Measurements from ENCODE around the gene EPB41L3.
A peak's percentile ranks its signal among the peaks of the same experiment; 100 is the strongest.

EPB41L3 gene

GRCh38 chr18:5554629-5555028 lies 10.8 kb upstream of the EPB41L3 start:
- Histone ChIP-seq H3K36me3 (replicated peaks in 1 of 2; ENCODE audit: control insufficient read depth in 2 of 2, insufficient read depth in 2 of 2, low read length in 2 of 2) (no peaks in the 10 kb centered on the region), H2AFZ (ENCODE audit: low read length) (no peak overlapping the region), H3K18ac (ENCODE audit: low read length) (no peak overlapping the region), H2BK15ac (ENCODE audit: low read length) (no peak overlapping the region), H2BK12ac (ENCODE audit: low read length) (no peak overlapping the region), H2BK5ac (ENCODE audit: low read length) (no peak overlapping the region), H3K23ac (ENCODE audit: low read depth, low read length, poor library complexity) (no peak overlapping the region), H3K27me3 (ENCODE audit: control insufficient read depth in 3 of 3, insufficient read depth in 3 of 3, low read depth in 1 of 3, low read length in 3 of 3) (peaks cover 0 to 4% (median 0%) of the 10 kb centered on the region in 3 experiments), H4K91ac (ENCODE audit: low read depth, low read length, poor library complexity) (no peak overlapping the region), H3K4me3 (ENCODE audit: low read length in 2 of 2) (no peak overlapping the region), H3K27ac (replicated peaks; ENCODE audit: low read length) (no peak overlapping the region), H2BK120ac (ENCODE audit: low read depth, low read length) (no peak overlapping the region), H4K8ac (ENCODE audit: low read depth, low read length) (no peak overlapping the region), H3K14ac (ENCODE audit: low read length) (no peak overlapping the region), H3K4ac (ENCODE audit: low read length) (no peak overlapping the region), H3K4me1 (ENCODE audit: control insufficient read depth in 2 of 2, insufficient read depth in 1 of 2, low read depth in 1 of 2, low read length in 2 of 2) (peaks cover 0 to 16% of the 10 kb centered on the region in 2 donors), H3K9me3 (replicated peaks in 1 of 2; ENCODE audit: control insufficient read depth in 2 of 2, insufficient read depth in 1 of 2, low read depth in 1 of 2, low read length in 2 of 2) (no peaks in the 10 kb centered on the region), H3K4me2 (ENCODE audit: insufficient read depth, low read length, poor library complexity, severe bottlenecking) (no peak overlapping the region), H3K79me1 (ENCODE audit: low read depth, low read length) (no peaks in the 10 kb centered on the region), H2AK5ac (ENCODE audit: low read depth, low read length) (no peak overlapping the region), H3K9ac (ENCODE audit: low read depth, low read length, poor library complexity) (no peak overlapping the region)
- no peak for DNase-seq (ENCODE audit: low spot score)
- WGBS, 2 donors (ENCODE audit: extremely low coverage in 2 of 2, insufficient read length in 2 of 2, insufficient replicate concordance in 1 of 2), result no CpG with 5 or more reads among the region's 4 CpGs

- Histone ChIP-seq H3K14ac (ENCODE audit: low read length) (no peak overlapping the region), H3K4me1 (ENCODE audit: control insufficient read depth in 2 of 2, insufficient read depth in 1 of 2, low read depth in 1 of 2, low read length in 2 of 2) (no peaks in the 10 kb centered on the region), H3K4me2 (ENCODE audit: insufficient read depth, low read length, poor library complexity, severe bottlenecking) (no peak overlapping the region), H2AK5ac (ENCODE audit: low read depth, low read length) (no peak overlapping the region), H3K23ac (ENCODE audit: low read depth, low read length, poor library complexity) (no peak overlapping the region), H2BK120ac (ENCODE audit: low read depth, low read length) (no peak overlapping the region), H4K91ac (ENCODE audit: low read depth, low read length, poor library complexity) (no peak overlapping the region), H3K4ac (ENCODE audit: low read length) (no peak overlapping the region), H3K4me3 (ENCODE audit: low read length in 2 of 2) (no peak overlapping the region), H3K18ac (ENCODE audit: low read length) (no peak overlapping the region), H2BK15ac (ENCODE audit: low read length) (no peak overlapping the region), H2BK12ac (ENCODE audit: low read length) (no peak overlapping the region), H3K27ac (replicated peaks; ENCODE audit: low read length) (no peak overlapping the region), H3K79me1 (ENCODE audit: low read depth, low read length) (no peaks in the 10 kb centered on the region), H2BK5ac (ENCODE audit: low read length) (no peak overlapping the region), H3K36me3 (replicated peaks in 1 of 2; ENCODE audit: control insufficient read depth in 2 of 2, insufficient read depth in 2 of 2, low read length in 2 of 2) (no peaks in the 10 kb centered on the region), H3K9me3 (replicated peaks in 1 of 2; ENCODE audit: control insufficient read depth in 2 of 2, insufficient read depth in 1 of 2, low read depth in 1 of 2, low read length in 2 of 2) (no peaks in the 10 kb centered on the region), H4K8ac (ENCODE audit: low read depth, low read length) (no peak overlapping the region), H2AFZ (ENCODE audit: low read length) (no peak overlapping the region), H3K9ac (ENCODE audit: low read depth, low read length, poor library complexity) (no peak overlapping the region), H3K27me3 (ENCODE audit: control insufficient read depth in 3 of 3, insufficient read depth in 3 of 3, low read depth in 1 of 3, low read length in 3 of 3) (peaks cover 5 to 37% (median 28%) of the 10 kb centered on the region in 3 experiments)
- peak; percentile 42 for DNase-seq (ENCODE audit: low spot score)
- WGBS, 2 donors (ENCODE audit: extremely low coverage in 2 of 2, insufficient read length in 2 of 2, insufficient replicate concordance in 1 of 2), result no CpG with 5 or more reads among the region's 3 CpGs
Observed at GRCh38 chr18:5546660-5547059, 2.9 kb upstream of the EPB41L3 start.

GRCh38 chr18:5543036-5543680 lies 639 bp downstream of the EPB41L3 start:
- no peak overlapping the region for H3K14ac ChIP-seq (ENCODE audit: low read length)
- no peak overlapping the region for H2BK12ac ChIP-seq (ENCODE audit: low read length)
- peaks cover 5 to 51% (median 32%) of the 10 kb centered on the region in 3 experiments for H3K27me3 ChIP-seq (ENCODE audit: control insufficient read depth in 3 of 3, insufficient read depth in 3 of 3, low read depth in 1 of 3, low read length in 3 of 3)
- H3K36me3 ChIP-seq (replicated peaks in 1 of 2; ENCODE audit: control insufficient read depth in 2 of 2, insufficient read depth in 2 of 2, low read length in 2 of 2), result no peaks in the 10 kb centered on the region
- no peaks in the 10 kb centered on the region for H3K9me3 ChIP-seq (replicated peaks in 1 of 2; ENCODE audit: control insufficient read depth in 2 of 2, insufficient read depth in 1 of 2, low read depth in 1 of 2, low read length in 2 of 2)
- peak overlapping the region; percentile 92 for H2AFZ ChIP-seq (ENCODE audit: low read length)
- H3K4me1 ChIP-seq (ENCODE audit: control insufficient read depth in 2 of 2, insufficient read depth in 1 of 2, low read depth in 1 of 2, low read length in 2 of 2), result peaks cover 0 to under 1% of the 10 kb centered on the region in 2 donors
- H3K4me2 ChIP-seq (ENCODE audit: insufficient read depth, low read length, poor library complexity, severe bottlenecking), result peak overlapping the region; percentile 91
- H2BK5ac ChIP-seq (ENCODE audit: low read length), result peak overlapping the region; percentile 13
- no CpG with 5 or more reads among the region's 84 CpGs for WGBS, 2 donors (ENCODE audit: extremely low coverage in 2 of 2, insufficient read length in 2 of 2, insufficient replicate concordance in 1 of 2)
- no peak overlapping the region for H4K8ac ChIP-seq (ENCODE audit: low read depth, low read length)
- H3K18ac ChIP-seq (ENCODE audit: low read length), result peak overlapping the region; percentile 89
- peak; percentile 32 for DNase-seq (ENCODE audit: low spot score)
- peak overlapping the region; percentile 44 for H3K9ac ChIP-seq (ENCODE audit: low read depth, low read length, poor library complexity)
- no peak overlapping the region for H3K4ac ChIP-seq (ENCODE audit: low read length)
- H2BK15ac ChIP-seq (ENCODE audit: low read length), result peak overlapping the region; percentile 58
- H2BK120ac ChIP-seq (ENCODE audit: low read depth, low read length), result no peak overlapping the region
- H3K79me1 ChIP-seq (ENCODE audit: low read depth, low read length), result no peaks in the 10 kb centered on the region
- H3K23ac ChIP-seq (ENCODE audit: low read depth, low read length, poor library complexity), result no peak overlapping the region
- H3K27ac ChIP-seq (replicated peaks; ENCODE audit: low read length), result no peak overlapping the region
- H3K4me3 ChIP-seq (ENCODE audit: low read length in 2 of 2), result peak overlapping the region; percentile 49 to 92
- no peak overlapping the region for H4K91ac ChIP-seq (ENCODE audit: low read depth, low read length, poor library complexity)
- no peak overlapping the region for H2AK5ac ChIP-seq (ENCODE audit: low read depth, low read length)

- no peak overlapping the region for H4K8ac ChIP-seq (ENCODE audit: low read depth, low read length)
Observed at GRCh38 chr18:5542515-5543035, 1.2 kb downstream of the EPB41L3 start.

More at GRCh38 chr18:5542515-5543035, 1.2 kb downstream of the EPB41L3 start:
- Histone ChIP-seq H3K4ac (ENCODE audit: low read length) (no peak overlapping the region), H3K9me3 (replicated peaks in 1 of 2; ENCODE audit: control insufficient read depth in 2 of 2, insufficient read depth in 1 of 2, low read depth in 1 of 2, low read length in 2 of 2) (no peaks in the 10 kb centered on the region), H3K23ac (ENCODE audit: low read depth, low read length, poor library complexity) (no peak overlapping the region), H2BK15ac (ENCODE audit: low read length) (peak overlapping the region; percentile 58), H2AFZ (ENCODE audit: low read length) (peak overlapping the region; percentile 92), H3K79me1 (ENCODE audit: low read depth, low read length) (no peaks in the 10 kb centered on the region), H2BK120ac (ENCODE audit: low read depth, low read length) (no peak overlapping the region), H4K91ac (ENCODE audit: low read depth, low read length, poor library complexity) (no peak overlapping the region), H3K27ac (replicated peaks; ENCODE audit: low read length) (no peak overlapping the region), H3K4me2 (ENCODE audit: insufficient read depth, low read length, poor library complexity, severe bottlenecking) (peak overlapping the region; percentile 91), H3K4me1 (ENCODE audit: control insufficient read depth in 2 of 2, insufficient read depth in 1 of 2, low read depth in 1 of 2, low read length in 2 of 2) (peaks cover 0 to 2% of the 10 kb centered on the region in 2 donors), H3K27me3 (ENCODE audit: control insufficient read depth in 3 of 3, insufficient read depth in 3 of 3, low read depth in 1 of 3, low read length in 3 of 3) (peaks cover 5 to 52% (median 32%) of the 10 kb centered on the region in 3 experiments), H3K18ac (ENCODE audit: low read length) (peak overlapping the region; percentile 89), H3K4me3 (ENCODE audit: low read length in 2 of 2) (peak overlapping the region; percentile 49 to 92), H2AK5ac (ENCODE audit: low read depth, low read length) (no peak overlapping the region), H2BK5ac (ENCODE audit: low read length) (peak overlapping the region; percentile 13), H3K36me3 (replicated peaks in 1 of 2; ENCODE audit: control insufficient read depth in 2 of 2, insufficient read depth in 2 of 2, low read length in 2 of 2) (no peaks in the 10 kb centered on the region), H3K9ac (ENCODE audit: low read depth, low read length, poor library complexity) (peak overlapping the region; percentile 44), H2BK12ac (ENCODE audit: low read length) (no peak overlapping the region), H3K14ac (ENCODE audit: low read length) (no peak overlapping the region)
- no CpG with 5 or more reads among the region's 23 CpGs for WGBS, 2 donors (ENCODE audit: extremely low coverage in 2 of 2, insufficient read length in 2 of 2, insufficient replicate concordance in 1 of 2)
- no peak for DNase-seq (ENCODE audit: low spot score)
